DND-41 (cell line): ENCODE results near the gene PPIP5K2.

Experiments
- ATAC-seq: fragments of 200-7000 bp; cut with Tn5 transposase; 3 replicates; pipeline ENCODE4 v1.9.1; 2021; ENCODE audit warnings: low read depth; ENCODE audit not compliant: insufficient read depth
- DNase-seq: peaks from one replicate; pipeline ENCODE4 v3.0.0-alpha.2; 2020
- H2AFZ ChIP-seq: 2 replicates; pipeline ENCODE4 v1.6.0; 2012; ENCODE audit warnings: low read depth, low read length
- H3K27ac ChIP-seq: 2 replicates; pipeline ENCODE4 v1.5.1; 2012; ENCODE audit warnings: low read length, inconsistent platforms
- H3K27me3 ChIP-seq: fragments of 200-600 bp; sonication (generic); 2 replicates; pipeline ENCODE4 v1.6.0; 2012; ENCODE audit warnings: low read length, mild to moderate bottlenecking, inconsistent platforms; ENCODE audit not compliant: insufficient read depth, poor library complexity
- H3K36me3 ChIP-seq: 2 replicates; pipeline ENCODE4 v1.5.1; 2012; ENCODE audit warnings: low read length, inconsistent platforms; ENCODE audit not compliant: insufficient read depth
- H3K4me1 ChIP-seq: 2 replicates; pipeline ENCODE4 v1.5.1; 2012; ENCODE audit warnings: mild to moderate bottlenecking, low read length; ENCODE audit not compliant: insufficient read depth
- H3K4me2 ChIP-seq: 2 replicates; pipeline ENCODE4 v1.6.0; 2012; ENCODE audit warnings: mild to moderate bottlenecking, moderate library complexity, low read length, inconsistent platforms; ENCODE audit not compliant: insufficient read depth
- H3K4me3 ChIP-seq, 2 experiments: fragments of 200-600 bp in 1 of 2; shearing (Covaris generic) in 1 of 2; 2 replicates each; pipeline ENCODE4 v1.5.1; 2012 to 2016; ENCODE audit warnings: inconsistent platforms in 2 of 2, low read length in 2 of 2, mild to moderate bottlenecking in 2 of 2, low read depth in 1 of 2, moderate library complexity in 1 of 2
- H3K79me2 ChIP-seq: 2 replicates; pipeline ENCODE4 v1.6.0; 2012; ENCODE audit warnings: low read length, inconsistent platforms; ENCODE audit not compliant: insufficient read depth
- H3K9ac ChIP-seq: 2 replicates; pipeline ENCODE4 v1.6.0; 2012; ENCODE audit warnings: low read depth, mild to moderate bottlenecking, inconsistent platforms, low read length, moderate library complexity
- H3K9me3 ChIP-seq: 2 replicates; pipeline ENCODE4 v1.5.1; 2012; ENCODE audit warnings: low read length, moderate library complexity, mild to moderate bottlenecking, inconsistent platforms; ENCODE audit not compliant: insufficient read depth, severe bottlenecking
- H4K20me1 ChIP-seq: 2 replicates; pipeline ENCODE4 v1.6.0; 2012; ENCODE audit warnings: low read length; ENCODE audit not compliant: insufficient read depth
- EZH2 ChIP-seq: IDR thresholded peaks from 3 replicates; pipeline ENCODE4 v1.6.1; 2012; ENCODE audit warnings: borderline replicate concordance, low read depth, mild to moderate bottlenecking, moderate library complexity, low read length, inconsistent platforms; ENCODE audit not compliant: severe bottlenecking
- TF ChIP-seq, protein P1 (sequence below): IDR thresholded peaks from 2 replicates; pipeline ENCODE4 v1.5.1; 2012; ENCODE audit warnings: borderline replicate concordance, low read length, moderate library complexity, mild to moderate bottlenecking; ENCODE audit not compliant: poor library complexity, severe bottlenecking; ENCODE audit errors: extremely low read depth

Gene PPIP5K2

GRCh38 chr5:103122242-103122641, 2.1 kb downstream of the PPIP5K2 start:
- H3K9me3 ChIP-seq, result no peaks in the 10 kb centered on the region
- no peaks in the 10 kb centered on the region; the same call in 1 of the 2 replicates for H3K36me3 ChIP-seq
- peaks cover 83% of the 10 kb centered on the region for H3K79me2 ChIP-seq
- H3K27ac ChIP-seq, result no peak overlapping the region
- no peaks in the 10 kb centered on the region for H4K20me1 ChIP-seq
- TF ChIP-seq, protein P1, sequence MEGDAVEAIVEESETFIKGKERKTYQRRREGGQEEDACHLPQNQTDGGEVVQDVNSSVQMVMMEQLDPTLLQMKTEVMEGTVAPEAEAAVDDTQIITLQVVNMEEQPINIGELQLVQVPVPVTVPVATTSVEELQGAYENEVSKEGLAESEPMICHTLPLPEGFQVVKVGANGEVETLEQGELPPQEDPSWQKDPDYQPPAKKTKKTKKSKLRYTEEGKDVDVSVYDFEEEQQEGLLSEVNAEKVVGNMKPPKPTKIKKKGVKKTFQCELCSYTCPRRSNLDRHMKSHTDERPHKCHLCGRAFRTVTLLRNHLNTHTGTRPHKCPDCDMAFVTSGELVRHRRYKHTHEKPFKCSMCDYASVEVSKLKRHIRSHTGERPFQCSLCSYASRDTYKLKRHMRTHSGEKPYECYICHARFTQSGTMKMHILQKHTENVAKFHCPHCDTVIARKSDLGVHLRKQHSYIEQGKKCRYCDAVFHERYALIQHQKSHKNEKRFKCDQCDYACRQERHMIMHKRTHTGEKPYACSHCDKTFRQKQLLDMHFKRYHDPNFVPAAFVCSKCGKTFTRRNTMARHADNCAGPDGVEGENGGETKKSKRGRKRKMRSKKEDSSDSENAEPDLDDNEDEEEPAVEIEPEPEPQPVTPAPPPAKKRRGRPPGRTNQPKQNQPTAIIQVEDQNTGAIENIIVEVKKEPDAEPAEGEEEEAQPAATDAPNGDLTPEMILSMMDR, result no peak
- TF ChIP-seq EZH2, result no peak
- H3K4me3 ChIP-seq, result peak overlapping the region in 1 of 2 experiments; percentile 18; a peak in 1 of 4 replicates
- 0 out of 2 replicates have a peak overlapping the region, but pooled peaks have one; percentile 2 for H3K9ac ChIP-seq
- ATAC-seq (no peak), DNase-seq (no peak)
- H3K4me1 ChIP-seq, result peaks cover 42% of the 10 kb centered on the region
- H3K27me3 ChIP-seq, result no peaks in the 10 kb centered on the region
- peak overlapping the region; percentile 96 for H3K4me2 ChIP-seq
- H2AFZ ChIP-seq, result no peak overlapping the region

- Histone ChIP-seq H3K36me3 (peaks cover 2% of the 10 kb centered on the region; the same call in 1 of the 2 replicates), H3K9ac (no peak overlapping the region), H3K27ac (no peak overlapping the region), H4K20me1 (0 out of 2 replicates have a peak, but pooled peaks cover 2% of the 10 kb centered on the region), H3K4me3 (no peak overlapping the region), H3K9me3 (no peaks in the 10 kb centered on the region), H3K27me3 (no peaks in the 10 kb centered on the region), H3K4me1 (peaks cover 19% of the 10 kb centered on the region), H2AFZ (no peak overlapping the region), H3K79me2 (peaks cover 64% of the 10 kb centered on the region), H3K4me2 (no peak overlapping the region)
- ATAC-seq (no peak), DNase-seq (no peak)
- TF ChIP-seq, protein P1, result no peak
- TF ChIP-seq EZH2, result no peak
Measured at GRCh38 chr5:103126557-103126956, 6.5 kb downstream of the PPIP5K2 start.

- DNase-seq, result no peak
- no peak for TF ChIP-seq EZH2
- TF ChIP-seq, protein P1, result no peak
Measured at GRCh38 chr5:103127292-103127817, 7.3 kb downstream of the PPIP5K2 start.

More at GRCh38 chr5:103127292-103127817, 7.3 kb downstream of the PPIP5K2 start:
- Histone ChIP-seq H3K79me2 (peaks cover 56% of the 10 kb centered on the region), H2AFZ (no peak overlapping the region), H3K9ac (no peak overlapping the region), H3K4me3 (no peak overlapping the region), H3K36me3 (peaks cover 2% of the 10 kb centered on the region; the same call in 1 of the 2 replicates), H3K27ac (no peak overlapping the region), H3K4me1 (peaks cover 11% of the 10 kb centered on the region), H4K20me1 (0 out of 2 replicates have a peak, but pooled peaks cover 2% of the 10 kb centered on the region), H3K27me3 (no peaks in the 10 kb centered on the region), H3K4me2 (no peak overlapping the region), H3K9me3 (no peaks in the 10 kb centered on the region)
- no peak for ATAC-seq
